Stimulated activated CD4-positive, alpha-beta T cell treated with anti-CD3 and anti-CD28 coated beads, Interleukin-12 subunit alpha, Interleukin-12 subunit beta, amount 100 ng/mL, for 4 hours (primary cell): ENCODE results near the gene PRR36.

ENCODE experiments used
- DNase-seq: peaks from one replicate; pipeline ENCODE4 v3.0.0-alpha.2; 2020

The PRR36 gene

DNA sequence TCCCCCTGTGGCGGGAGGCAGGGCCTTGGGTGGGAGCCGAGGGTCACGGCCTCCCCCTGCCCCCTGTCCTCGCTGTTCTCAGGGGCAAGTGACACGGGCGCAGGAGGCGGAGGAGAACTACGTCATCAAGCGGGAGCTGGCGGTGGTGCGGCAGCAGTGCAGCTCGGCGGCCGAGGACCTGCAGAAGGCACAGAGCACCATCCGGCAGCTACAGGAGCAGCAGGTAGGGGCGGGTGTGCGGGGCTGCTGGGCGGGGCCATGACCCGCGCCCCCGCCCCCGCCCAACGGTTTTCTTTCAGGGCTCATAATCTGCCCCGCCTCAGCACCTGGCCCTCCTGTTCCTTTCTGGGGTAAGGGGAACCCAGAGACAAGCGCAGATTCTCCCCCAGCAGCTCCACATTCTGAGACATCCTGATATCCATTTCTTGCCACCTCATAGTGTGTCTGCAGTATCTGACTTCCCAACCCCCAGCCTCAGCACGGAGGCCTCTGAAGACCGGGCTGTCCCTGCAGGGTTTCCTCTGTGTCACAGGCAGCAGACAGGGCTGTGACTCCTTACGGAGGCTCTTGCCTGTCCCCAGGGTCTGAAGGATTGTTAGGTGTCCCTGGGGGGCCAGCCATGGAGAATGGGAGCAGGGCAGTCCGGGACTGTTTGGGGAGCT is 15.9 kb downstream of the PRR36 start:
- no peak for DNase-seq

DNA sequence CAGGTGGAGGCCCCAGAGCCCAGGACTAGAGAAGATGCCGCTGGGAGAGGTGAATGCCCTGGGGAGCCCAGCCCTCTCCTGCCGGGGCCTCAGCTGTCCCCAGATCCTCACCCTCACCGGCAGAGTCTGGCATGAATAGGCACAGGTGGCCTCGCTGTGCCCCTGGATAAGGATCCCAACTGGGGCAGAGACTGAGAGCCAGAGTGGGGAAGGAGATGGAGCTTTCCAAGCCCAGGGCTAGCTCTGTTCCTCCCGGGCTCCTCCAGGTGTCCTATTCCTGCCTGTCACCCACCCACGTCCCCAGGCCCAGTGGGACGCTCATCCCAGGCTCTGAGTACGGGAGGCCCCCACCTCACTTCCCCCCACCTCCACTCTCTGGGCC is 16.5 kb downstream of the PRR36 start:
- no peak for DNase-seq

GRCh38 chr19:7856679-7857663 is 17.2 kb downstream of the PRR36 start:
- DNase-seq: no peak

DNA sequence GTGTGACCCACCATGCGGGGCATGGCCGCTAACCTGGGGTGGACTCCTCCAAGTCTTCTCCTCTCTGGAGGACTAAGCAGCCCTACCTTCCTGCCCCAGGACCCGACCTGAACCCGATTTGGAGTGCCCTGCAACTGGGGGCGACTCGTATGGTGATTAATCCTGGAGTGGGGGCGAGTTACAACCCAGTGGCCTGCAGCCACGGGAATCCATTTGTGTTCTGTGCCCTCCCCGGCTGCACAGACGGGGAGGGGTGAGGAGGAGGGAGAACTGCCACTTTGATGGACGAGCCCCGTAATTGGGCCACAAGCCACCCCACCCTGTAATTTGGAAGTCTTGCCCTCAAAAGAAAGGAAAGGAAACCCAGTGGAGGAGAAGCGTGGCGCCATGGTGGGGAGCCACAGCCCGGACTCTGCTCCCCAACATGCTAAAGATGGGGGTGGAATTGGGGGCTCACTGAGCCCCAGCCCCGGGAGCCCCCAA is 18.0 kb downstream of the PRR36 start:
- DNase-seq: no peak

GRCh38 chr19:7855426-7856108 is 18.6 kb downstream of the PRR36 start:
- DNase-seq: no peak

DNA sequence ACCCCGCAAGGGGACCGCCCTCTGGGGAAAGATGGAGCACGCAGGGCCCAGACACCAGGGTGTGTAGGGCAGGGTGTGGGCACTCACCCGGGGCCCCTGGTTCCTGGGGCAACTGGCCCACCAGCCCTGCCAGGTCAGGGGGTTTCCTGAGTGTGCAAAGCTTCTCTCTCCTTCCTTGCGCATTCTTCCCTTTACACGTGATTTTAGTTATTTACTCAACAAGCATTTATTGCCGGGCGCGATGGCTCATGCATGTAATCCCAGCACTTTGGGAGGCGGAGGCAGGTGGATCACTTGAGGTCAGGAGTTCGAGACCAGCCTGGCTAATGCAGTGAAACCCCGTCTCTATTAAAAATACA is 20.4 kb downstream of the PRR36 start:
- DNase-seq: no peak

DNA sequence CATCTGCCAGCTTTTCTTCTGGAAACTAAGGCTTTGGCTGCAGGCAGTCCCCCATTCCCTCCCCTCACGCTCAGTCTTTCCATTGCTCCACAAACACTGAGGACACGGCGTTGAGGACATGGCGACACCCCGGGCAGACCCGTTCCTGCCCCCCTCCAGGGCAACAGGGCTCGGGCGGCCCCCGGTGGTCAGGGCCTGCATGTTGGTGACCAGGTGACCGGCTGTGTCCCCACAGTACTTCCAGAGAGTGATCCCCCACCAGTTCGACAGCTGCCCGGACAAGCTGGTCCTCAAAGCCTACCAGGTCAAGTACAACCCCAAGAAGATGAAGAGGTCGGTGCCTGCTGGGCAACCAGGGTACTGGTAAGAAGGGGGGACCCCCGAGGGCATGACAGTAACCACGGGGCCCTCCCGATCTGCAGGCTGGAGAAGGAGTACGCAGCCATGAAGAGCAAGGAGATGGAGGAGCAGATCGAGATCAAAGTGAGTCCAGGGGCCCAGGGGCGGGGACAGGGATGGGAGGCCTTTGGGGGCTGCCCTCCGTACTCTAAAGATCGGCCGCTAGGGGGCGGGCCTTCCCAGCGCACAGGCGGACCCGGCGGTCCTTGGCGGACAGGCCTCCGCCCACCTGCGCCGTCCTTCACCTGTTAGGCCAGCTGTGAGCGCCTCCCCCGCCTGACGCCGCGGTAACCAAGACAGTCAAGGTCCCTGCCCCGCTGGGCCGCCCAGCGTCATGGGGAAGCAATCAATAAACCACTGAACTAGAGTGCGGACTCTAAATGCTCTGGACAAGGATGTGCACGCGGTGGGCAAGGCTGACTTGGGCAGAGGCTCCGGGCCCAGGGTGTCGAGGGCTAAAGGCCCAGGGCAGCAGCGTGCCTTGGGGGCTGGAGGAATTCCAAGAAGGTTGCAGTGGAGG is 21.1 kb downstream of the PRR36 start:
- peak; percentile 65 for DNase-seq

DNA sequence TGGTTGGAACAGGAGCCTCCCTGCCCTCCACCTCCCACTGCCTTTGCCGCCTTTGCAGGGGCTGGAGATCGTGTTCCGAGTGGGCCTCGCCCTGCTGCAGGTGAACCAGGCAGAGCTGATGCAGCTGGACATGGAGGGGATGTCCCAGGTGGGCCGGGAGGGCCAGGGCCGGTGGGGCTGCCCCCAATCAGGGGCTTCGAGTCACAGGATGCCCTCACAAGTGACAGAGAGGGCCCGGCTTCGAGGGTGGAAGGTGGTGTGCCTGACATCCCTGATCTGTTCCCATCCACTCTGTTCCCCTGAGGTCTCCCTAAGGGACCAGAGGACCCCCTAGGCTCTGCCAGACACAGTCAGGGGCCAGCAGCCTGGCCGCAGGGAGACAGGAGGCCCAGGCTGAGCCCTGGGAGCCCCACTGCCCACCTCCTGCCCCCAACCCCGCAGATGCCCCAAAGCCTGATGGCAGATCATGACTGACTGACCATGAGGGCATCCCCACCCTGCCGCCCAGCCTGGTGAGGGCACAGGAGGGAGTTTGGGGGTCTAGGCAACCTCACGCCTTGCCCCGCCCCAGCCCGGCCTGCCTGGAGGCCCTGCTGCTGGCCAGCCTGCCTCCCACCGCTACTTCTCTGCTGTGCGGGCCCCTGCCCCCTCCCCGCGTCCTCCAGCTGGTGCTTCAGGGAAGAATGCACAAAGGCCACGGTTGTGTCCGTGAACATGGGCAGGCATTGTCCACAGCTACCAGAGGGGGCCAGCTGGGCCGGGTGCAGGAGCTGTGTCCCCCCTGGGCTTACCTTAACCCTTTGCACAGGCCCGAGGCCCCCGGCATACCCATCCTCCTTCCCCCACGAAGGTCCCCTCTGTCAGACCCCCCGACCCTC is 22.3 kb downstream of the PRR36 start:
- DNase-seq: no peak

- DNase-seq: no peak
Observed at GRCh38 chr19:7850945-7851622, 23.1 kb downstream of the PRR36 start.

- DNase-seq: no peak
Observed at GRCh38 chr19:7850000-7850813, 24.0 kb downstream of the PRR36 start.

- no peak for DNase-seq
Observed at GRCh38 chr19:7849631-7849999, 24.6 kb downstream of the PRR36 start.

- DNase-seq: no peak
Observed at GRCh38 chr19:7848779-7849457, 25.3 kb downstream of the PRR36 start.

DNA sequence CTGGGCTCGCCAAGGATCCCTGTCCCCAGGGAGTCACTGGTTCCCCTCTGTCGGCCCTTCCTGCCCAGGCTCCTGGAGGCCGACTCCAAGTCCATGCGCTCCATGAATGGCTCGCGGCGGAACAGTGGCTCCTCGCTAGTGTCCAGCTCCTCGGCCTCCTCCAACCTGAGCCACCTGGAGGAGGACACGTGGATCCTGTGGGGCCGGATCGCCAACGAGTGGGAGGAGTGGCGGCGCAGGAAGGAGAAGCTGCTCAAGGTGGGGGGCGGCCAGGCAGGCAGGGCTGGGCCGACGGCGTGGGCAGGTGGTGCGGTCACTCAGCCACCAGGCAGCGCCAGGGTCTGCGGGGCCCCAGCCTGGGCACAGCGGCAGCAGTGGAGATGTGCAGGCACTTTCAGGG is 26.5 kb downstream of the PRR36 start:
- DNase-seq: no peak

DNA sequence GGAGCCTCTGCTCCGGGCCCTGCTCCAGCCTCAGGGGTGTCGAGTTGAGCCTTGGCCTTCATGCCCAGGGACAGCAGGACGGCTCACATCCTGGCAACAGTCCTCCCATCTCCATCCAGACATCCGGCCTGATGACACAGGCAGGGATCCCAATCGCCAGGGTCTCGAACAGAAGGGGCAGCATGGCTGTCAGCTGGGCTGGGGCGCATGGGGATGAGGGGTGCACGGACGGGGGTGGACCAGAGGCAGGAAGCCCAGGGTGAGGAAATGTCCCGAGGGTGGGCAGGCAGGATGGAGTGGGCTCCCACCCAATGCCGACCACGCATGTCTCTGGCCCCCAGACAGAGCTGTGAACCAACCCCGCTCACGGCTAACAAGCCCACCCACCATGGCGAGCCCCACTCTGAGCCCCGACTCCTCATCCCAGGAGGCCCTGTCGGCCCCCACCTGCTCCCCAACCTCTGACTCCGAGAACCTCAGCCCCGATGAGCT is 28.0 kb downstream of the PRR36 start:
- DNase-seq: no peak

DNA sequence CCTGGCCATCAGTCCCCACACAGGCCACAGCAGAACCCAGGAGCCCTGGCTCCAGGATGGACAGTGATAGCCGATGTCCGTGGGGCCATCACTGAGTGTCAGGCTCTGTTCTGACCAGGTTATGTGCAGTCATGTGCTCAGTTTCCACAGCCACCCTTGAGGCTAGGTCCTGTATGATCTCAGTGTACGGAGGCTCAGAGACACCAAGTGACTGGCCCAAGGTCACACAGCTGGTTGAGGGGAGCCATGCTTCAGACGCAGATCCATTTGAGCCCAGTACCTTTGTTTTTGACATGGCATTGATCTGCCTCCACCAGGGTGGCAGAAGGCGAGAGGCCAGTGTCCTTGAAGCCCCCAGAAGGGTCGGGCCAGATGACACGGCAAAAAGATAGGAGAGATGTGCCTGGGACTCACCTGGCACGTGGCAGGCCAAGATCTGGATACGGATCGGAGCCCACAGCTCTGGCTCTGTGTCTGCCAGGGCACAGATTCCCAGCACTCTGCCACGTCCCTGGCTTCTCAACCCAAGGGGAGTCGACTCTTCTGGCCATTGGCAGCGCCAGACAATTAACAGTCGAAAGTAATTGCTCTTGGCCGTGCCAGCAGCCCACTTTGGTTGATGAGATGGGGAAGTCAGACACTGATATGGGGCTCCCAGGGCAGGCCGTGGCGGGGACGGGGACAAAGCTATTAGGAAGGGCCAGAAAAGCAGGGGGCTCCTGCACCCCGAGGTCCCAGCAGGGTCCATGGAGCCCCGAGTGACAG is 28.6 kb downstream of the PRR36 start:
- no peak for DNase-seq

DNA sequence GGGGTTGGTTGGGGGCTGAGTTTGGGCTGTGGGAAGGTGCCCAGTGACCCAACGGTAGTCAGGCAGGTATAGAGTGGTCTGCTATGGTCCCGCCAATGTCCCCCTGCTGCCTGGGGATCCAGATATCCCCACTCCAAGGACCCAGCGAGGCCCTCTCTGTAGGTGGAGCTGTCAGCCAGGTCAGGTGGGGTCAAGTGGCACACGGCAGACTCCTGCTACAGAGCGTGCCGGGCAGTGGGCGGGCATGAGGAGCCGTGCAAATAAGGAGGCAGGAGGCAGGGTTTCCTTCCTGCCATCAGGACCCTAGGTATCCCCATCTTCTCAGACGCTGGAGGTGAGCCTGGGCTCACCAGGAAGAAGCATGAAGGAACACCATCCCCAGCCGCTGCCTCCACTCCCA is 29.2 kb downstream of the PRR36 start:
- no peak for DNase-seq

DNA sequence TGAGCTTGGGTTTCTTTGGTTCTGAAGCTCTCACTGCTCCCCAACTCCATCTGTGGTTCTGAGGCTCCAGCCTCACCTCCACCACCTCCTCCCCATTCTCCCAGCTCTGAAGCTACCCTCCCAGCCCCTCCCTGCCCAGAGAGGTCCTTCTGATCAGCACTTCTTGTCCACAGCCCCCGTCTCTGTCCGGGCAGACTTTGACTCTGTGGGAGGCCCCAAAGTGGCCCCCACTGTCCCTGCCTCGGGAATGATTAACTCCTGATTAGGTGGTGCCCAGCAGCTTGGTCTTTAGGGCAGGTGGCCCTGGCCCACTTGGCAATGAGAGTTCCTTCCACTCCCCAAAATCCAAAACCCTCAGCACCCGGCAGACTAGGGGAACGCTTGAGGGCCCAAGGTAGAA is 29.8 kb downstream of the PRR36 start:
- no peak for DNase-seq

DNA sequence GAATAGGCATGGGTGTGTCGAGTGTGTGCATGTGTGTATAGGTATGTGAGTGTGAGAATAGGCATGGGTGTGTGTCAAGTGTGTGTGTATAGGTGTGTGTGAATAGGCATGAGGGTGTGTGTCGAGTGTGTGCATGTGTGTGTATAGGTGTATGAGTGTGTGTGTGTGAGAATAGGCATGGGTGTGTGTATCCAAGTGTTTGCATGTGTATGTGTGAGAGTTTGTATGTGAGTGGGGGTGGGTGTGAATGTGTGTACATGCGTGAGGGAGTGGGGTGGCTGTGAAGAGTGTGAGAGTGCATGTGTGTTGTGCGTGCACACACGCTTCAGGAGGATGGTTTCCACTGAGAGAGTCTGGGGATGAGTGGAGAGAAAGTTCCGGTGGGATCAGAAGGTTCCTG is 30.7 kb downstream of the PRR36 start:
- DNase-seq: no peak
